Astrocyte of the hippocampus (primary cell): ENCODE measurements around the gene KRT78.

Source experiments
- DNase-seq: peaks from one replicate; pipeline ENCODE4 v3.0.0; 2011; ENCODE audit warnings: low read depth, low spot score

Gene KRT78

GRCh38 chr12:52812073-52812400 is 36.8 kb downstream of the KRT78 start:
- no peak for DNase-seq

DNA sequence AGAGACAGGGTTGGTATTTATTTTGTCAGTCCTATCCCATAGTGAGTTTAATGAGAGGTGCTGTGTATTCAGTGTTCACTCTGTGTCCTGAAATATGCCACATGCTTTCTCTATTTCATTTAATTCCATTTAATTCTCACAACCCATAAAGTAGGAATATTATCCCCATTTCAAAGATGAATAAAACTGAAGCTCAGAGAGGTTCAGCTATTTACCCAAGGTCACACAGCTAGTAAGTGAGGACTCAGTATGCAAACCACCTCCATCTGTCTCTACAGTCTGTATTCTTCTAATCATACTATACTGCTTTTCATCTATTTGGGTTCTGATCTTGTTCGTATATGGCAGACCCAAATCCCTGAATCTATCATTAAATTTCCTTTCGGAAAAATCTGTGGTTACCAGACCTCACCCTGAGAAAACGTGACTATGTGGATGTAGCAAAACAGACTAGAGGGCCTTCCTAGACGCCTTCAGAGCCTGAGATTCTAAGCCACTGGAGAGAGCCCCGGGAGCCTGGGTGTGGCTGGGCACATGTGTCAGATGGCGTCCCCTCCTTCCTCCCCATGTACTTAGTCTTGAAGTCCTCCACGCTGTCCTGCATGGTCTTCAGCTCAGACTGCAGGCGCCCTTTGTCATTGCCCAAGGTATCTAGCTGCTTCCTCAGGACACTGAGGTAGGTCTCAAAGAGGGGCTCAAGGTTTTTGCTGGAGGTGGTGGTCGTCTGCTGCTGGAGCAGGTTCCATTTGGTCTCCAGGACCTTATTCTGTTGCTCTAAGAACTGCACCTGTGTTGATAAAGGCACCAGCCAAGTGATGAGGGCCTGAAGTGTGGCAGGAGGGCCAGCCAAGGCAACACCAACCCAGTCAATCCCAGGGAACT is 37.4 kb downstream of the KRT78 start:
- no peak for DNase-seq

DNA sequence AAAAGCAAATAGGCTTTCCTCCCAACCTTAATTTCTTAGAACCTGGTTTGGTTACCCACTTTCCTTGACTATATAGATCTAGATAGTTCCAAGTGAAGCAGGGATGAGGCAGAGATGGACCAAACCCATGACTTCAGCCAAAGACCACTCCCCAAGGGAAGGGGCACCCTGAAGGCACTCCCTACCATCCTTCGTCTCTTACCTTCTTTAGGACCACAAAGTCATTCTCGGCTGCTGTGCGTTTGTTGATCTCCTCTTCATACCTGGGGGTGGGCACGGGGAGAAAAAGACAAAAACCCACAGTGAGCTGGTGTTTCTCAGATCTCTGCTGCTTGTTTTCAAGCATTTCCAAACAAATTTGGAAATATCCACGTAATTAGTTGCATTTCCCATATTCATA is 38.2 kb downstream of the KRT78 start:
- DNase-seq, result no peak

DNA sequence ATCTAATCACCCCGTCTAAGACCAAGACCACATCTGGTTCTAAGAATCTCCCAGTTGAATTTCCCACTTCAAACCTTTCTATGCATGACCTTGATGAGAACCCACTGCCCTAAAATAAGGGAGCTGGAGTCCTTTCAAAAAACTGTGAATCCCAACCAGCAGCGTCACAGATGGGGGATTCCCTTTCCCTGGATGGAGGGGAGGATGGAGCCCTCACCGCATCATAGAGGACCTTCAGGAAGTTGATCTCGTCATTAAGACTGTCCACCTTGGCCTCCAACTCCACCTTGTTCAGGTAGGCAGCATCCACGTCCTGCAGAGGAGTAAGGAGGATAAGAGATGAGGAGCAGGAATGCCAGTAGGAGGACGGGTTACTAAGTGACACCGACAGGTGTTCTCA is 39.6 kb downstream of the KRT78 start:
- no peak for DNase-seq

DNA sequence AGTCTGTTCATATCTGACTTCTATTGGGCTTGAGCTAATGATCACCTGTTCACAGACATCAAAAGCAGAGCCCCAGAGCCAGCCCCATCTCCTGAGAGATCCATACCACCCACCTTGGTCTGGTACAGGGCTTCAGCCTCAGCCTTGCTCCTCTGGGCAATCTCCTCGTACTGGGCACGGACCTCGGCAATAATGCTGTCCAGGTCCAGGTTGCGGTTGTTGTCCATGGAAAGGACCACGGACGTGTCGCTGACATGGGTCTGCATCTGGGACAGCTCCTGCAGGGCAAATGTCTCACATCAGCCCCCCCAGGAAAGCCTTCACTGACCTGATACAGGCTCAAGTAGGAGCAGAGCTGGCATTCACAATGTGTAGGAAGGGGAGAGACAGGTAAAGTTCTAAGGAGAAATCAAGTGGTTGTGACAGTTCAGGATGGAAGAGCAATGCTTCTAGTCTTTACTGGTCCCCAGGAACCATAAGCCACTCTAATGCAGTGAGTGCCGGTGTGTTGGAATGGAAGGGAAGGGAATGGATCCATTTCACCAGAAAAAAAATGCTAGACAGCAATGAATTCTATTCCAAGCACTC is 40.1 kb downstream of the KRT78 start:
- no peak for DNase-seq

DNA sequence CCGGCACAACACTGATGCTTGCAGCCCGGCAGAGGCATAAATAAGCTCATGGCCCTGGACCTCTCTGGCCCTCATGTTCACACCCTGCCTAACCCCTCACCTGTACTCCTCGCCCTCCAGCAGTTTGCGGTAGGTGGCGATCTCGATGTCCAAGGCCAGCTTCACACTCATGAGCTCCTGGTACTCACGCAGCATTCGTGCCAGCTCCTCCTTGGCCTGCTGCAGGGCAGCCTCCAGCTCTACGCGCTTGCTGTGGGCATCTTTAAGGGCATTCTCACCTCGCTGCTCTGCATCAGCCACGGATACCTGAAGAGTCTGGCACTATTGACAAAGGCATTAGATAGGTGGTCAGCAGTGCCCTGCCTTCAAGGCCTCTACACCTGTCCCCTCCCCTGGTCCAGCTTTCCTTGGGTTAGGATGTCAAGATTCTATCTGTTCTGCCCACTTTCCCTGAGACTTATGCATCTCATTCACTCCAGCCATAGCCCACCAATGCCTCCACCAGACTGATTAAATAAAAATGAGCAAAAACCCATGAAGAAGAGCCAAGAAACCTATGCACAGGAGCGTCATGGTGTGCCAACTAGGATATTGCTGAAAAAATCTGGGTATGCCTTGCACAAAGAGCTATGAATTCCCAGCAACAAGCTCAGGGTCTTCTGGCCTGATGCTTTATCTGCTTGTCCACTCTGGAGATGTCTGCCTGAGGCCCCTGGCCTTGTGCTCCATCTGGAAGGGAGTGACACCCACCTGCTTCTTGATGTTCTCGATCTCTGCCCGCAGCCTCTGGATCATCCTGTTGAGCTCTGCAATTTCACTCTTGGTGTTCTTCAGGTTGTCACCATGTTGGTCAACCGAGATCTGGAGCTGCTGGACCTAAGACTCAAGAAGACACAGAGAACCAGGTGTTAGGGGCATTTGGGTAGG is 41.0 kb downstream of the KRT78 start:
- DNase-seq, result no peak

DNA sequence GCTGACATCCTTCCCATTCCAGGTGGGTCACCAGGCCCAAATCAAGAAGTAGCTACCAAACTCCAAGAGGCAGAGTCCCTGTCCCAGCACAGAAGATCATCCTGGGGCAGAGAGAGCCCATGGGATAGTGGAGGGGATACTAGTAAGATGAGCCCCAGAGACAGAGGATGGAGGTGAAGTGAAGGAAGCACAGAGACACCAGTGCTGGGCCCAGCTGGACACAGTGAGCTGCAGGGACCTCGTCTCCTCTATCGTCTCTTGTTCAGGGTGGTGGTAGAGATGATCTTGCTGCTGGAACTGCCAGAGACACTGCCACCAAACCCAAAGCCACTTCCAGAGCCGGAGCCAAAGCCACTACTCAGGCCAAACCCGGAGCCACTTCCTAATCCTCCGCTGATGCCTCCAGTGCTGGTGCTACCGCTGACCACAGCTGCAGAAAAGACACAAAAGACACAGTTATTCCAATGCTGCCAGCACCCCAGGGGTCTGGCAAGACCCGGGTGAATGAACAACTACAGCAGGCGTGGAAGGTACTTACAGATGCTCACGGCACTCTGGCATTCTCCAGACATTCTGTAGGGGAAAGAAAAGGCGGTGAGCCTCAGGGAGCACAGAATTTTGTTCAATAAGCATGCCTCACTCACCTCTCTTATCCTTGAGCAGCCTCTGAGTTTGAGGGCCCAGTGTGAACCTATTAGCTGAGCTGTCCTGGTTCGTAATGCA is 41.8 kb downstream of the KRT78 start:
- DNase-seq, result no peak

DNA sequence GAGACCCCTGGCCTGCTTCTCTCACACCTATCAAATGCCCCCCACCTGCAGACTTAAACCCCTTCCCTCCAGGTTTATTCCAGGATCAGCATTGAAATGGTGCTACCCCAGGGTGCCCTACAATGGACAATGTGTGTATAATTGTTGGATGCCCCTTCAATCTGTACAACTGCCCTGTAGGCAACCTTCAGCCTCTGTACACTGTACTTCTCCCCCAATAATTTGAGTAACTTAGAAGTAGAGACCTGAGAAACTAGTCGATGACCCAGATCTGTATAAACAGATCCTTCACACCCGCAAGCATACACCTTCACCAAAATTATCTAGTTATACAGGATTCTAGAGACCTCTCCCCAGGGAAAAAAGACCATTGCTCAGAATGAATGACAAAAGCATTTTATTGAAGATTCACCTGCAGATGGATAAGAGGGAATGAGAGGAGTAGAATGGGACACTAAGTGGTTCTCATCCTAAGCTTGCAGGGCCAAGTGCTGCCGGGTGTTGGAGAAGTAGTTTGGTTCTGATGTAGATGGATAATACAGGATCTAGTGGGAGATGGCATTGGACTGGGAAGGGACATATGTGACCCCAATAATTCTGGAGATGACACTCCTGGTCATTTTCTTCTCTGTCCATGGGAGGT is 42.5 kb downstream of the KRT78 start:
- DNase-seq, result no peak

- DNase-seq, result no peak
Measured at GRCh38 chr12:52805739-52806138, 43.1 kb downstream of the KRT78 start.

DNA sequence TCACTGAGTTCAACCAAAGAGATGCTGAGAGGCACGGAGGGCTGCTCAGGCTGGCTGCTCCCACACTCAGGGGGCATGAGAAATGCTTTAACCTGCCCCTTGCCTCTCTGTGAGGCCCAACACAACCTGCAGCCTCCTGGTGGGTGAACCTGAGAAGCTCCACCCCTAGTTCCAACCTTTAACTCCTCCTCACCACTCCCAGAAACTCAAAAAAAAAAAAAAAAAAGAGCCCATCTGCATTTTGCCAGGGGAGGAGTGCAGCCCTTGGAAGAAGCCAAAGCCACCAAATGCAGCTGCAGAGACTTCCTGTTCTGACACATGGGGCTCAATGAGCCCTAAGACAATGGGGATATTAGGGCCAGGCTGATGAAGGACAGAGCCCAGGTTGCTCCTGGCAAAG is 43.8 kb downstream of the KRT78 start:
- DNase-seq, result no peak

- DNase-seq, result no peak
Measured at GRCh38 chr12:52802442-52802841, 46.4 kb downstream of the KRT78 start.

- no peak for DNase-seq
Measured at GRCh38 chr12:52801773-52802172, 47.0 kb downstream of the KRT78 start.

- DNase-seq, result no peak
Measured at GRCh38 chr12:52800259-52800917, 48.4 kb downstream of the KRT78 start.

GRCh38 chr12:52799505-52800211 is 49.1 kb downstream of the KRT78 start:
- no peak for DNase-seq

- DNase-seq, result peak; percentile 12
Measured at GRCh38 chr12:52798671-52799504, 49.9 kb downstream of the KRT78 start.

DNA sequence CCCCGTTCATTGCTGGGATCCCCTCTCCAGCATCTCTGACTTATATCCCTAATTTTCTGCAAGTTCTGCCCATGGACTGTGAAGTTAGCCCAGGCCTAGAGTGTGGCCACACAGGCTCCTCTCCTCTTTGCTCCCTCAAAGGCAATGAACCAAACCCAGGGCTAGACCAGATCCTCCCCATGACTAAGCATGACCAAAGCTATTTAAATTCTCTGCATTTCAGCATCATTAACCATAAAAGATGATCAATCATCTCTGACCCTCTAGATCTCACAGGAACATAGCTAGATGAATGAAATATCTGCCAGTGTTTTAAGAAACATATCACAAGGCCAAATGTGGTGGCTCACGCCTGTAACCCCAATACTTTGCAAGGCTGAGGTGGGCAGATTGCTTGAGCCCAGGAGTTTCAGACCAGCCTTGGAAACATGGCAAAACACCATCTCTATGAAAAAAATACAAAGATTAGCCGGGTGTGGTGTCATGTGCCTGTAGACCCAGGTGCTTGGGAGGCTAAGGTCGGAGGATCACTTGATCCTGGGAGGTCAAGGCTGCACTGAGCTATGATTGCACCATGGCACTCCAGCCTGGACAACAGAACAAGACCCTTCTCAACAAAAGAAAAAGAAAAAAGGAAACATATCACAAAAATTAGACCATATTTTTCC is 50.7 kb downstream of the KRT78 start:
- DNase-seq, result no peak

DNA sequence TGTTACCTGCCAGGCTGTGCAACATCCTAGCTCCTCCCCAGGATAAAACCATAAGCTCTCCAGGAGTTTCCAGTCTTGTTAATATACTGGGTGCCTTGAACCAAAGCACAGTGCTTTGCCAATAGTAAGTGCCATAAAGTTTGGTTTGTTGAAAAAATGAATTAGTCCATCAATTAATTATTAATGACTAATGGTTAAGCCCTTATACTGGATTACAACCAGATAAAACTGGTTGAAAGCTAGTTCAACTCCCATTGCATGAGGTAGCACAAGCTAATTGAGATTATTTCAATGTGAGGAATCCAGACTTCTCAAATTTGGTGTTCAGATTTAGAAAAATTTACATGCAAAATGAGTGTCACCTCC is 51.3 kb downstream of the KRT78 start:
- no peak for DNase-seq

DNA sequence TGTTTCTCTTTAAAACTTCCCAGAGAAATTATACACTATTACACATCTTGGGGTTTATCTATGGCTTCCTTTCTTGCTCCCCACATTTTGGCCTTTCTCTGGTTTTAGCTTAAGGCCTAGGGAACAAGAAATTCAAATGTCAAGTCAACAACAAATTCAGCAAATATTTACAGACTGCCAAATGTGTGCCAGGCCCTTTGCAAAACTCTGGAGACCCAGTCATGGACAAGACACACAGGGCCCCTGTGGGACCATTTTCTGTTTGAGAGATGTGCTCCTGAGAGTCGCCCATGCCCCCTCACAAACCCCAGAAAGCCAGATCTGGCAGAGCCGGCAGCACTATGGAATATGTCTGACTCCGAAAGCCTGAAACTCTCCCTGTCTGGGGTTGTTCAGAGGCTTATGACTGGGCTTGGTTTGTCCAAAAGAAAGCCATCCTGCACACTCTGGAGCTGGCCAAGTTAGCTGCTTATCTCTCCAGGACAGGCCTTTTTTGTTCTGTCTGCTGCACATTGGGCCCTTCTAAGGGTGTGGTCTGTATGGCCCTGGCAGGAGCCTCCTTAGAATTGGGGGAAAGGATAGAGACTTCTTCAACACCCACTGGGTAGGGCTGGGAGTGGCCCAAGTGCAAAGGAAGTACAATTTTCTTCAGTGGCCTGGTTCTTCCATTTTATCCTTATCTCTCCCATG is 51.8 kb downstream of the KRT78 start:
- no peak for DNase-seq
